K562 (cell line): ENCODE measurements around the gene GMEB1. TPM values are rescaled to one million over a fixed set of nuclear protein-coding genes. Genes with fewer than 3 reads are reported as not detected.

ENCODE experiments used
- ATF1 ChIP-seq, 2 experiments: fragments of 450-650 bp in 1 of 2; IDR thresholded peaks; 2 replicates each; pipeline ENCODE4 v1.6.1; 2016; ENCODE audit warnings: missing compliant biosample characterization in 1 of 2, missing genetic modification characterization in 1 of 2
- BMI1 ChIP-seq: fragments of 150-350 bp; IDR thresholded peaks from 2 replicates; pipeline ENCODE4 v1.6.1; 2014; ENCODE audit warnings: low read length
- BRD9 ChIP-seq: fragments of 450-650 bp; IDR thresholded peaks from 2 replicates; pipeline ENCODE4 v1.6.1; 2018; ENCODE audit warnings: low read depth; ENCODE audit not compliant: partially characterized antibody
- CHAMP1 ChIP-seq: fragments of 450-650 bp; IDR thresholded peaks from 2 replicates; pipeline ENCODE4 v1.6.1; 2016; ENCODE audit warnings: mild to moderate bottlenecking
- CHD2 ChIP-seq: IDR thresholded peaks from 2 replicates; pipeline ENCODE4 v1.6.1; 2011; ENCODE audit warnings: low read depth, low read length
- ELK1 ChIP-seq: sonication (generic); formaldehyde crosslinking; IDR thresholded peaks from 2 replicates; pipeline ENCODE4 v1.8.1; 2022; ENCODE audit warnings: missing genetic modification reagents
- JUND ChIP-seq, 2 experiments: IDR thresholded peaks; 2 replicates in 1 of 2; 3 replicates in 1 of 2; pipeline ENCODE4 v1.6.1; 2011; ENCODE audit warnings: borderline replicate concordance in 2 of 2, low read depth in 2 of 2, low read length in 2 of 2, improper control_type of control experiment in 1 of 2, missing biosample characterization in 1 of 2, missing genetic modification characterization in 1 of 2, missing genetic modification reagents in 1 of 2
- MAFK ChIP-seq: IDR thresholded peaks from 2 replicates; pipeline ENCODE4 v1.6.1; 2011; ENCODE audit warnings: low read length, improper control_type of control experiment
- MEF2D ChIP-seq: conservative IDR thresholded peaks from 2 replicates; pipeline ENCODE4 v1.6.1; 2016; ENCODE audit warnings: low read depth, missing genetic modification characterization, missing compliant biosample characterization
- SREBF2 ChIP-seq: sonication (generic); formaldehyde crosslinking; IDR thresholded peaks from 2 replicates; pipeline ENCODE4 v1.4.0; 2020; ENCODE audit warnings: mild to moderate bottlenecking, missing genetic modification reagents
- TEAD1 ChIP-seq, 2 experiments: fragments of 450-650 bp in 1 of 2; sonication (generic) in 1 of 2; formaldehyde crosslinking; IDR thresholded peaks; 2 replicates each; pipeline versions ENCODE4 v1.4.0 to v1.8.0; 2020 to 2022; ENCODE audit warnings: mild to moderate bottlenecking in 2 of 2, missing genetic modification reagents in 1 of 2
- USF1 ChIP-seq: sonication (generic); formaldehyde crosslinking; IDR thresholded peaks from 2 replicates; pipeline ENCODE4 v1.9.0; 2022; ENCODE audit warnings: mild to moderate bottlenecking, missing genetic modification reagents
- ZBTB40 ChIP-seq, 2 experiments: fragments of 450-650 bp in 1 of 2; sonication (generic) in 1 of 2; formaldehyde crosslinking in 1 of 2; IDR thresholded peaks; 2 replicates each; pipeline versions ENCODE4 v1.7.1 to v1.9.0; 2016 to 2022; ENCODE audit warnings: inconsistent platforms in 1 of 2, mild to moderate bottlenecking in 1 of 2, missing genetic modification reagents in 1 of 2
- ZNF354B ChIP-seq: fragments of 250-450 bp; sonication (Bioruptor Pico); IDR thresholded peaks from 2 replicates; pipeline ENCODE4 v1.4.0; 2020
- polyA plus RNA-seq, 8 experiments: library from polyadenylated mRNA; depleted of rRNA in 4 of 8; stranded (reverse) in 5 of 8; unstranded in 3 of 8; fragments of >200 nt; fragmentation: Nextera tagmentation in 2 of 8; fragmentation: Illumina TruSeq in 1 of 8; extraction: Ambion mirVana in 2 of 8; extraction: Trizol in 1 of 8; gene quantifications; 2 replicates each; pipeline versions ENCODE4 v1.2.1 to v1.2.3, GENCODE V29; 2011 to 2014; ENCODE audit warnings: inconsistent platforms in 1 of 8, missing spikeins in 1 of 8
- total RNA-seq, 7 experiments: library from RNA; depleted of rRNA in 6 of 7; stranded (reverse); fragments of >200 nt in 6 of 7; fragmentation: Illumina TruSeq in 2 of 7; extraction: Trizol in 2 of 7; gene quantifications; 2 replicates each; pipeline versions ENCODE4 v1.2.1 to v1.2.3, GENCODE V29; 2011 to 2021; ENCODE audit warnings: low replicate concordance in 1 of 7

GMEB1 gene
- total and polyA plus RNA-seq, 9 of the 15 experiments (the other 6 are each of a cell fraction or from before 2014, with no cell fraction given): 6.6 to 17.5 (median 8.5) TPM

- TF ChIP-seq ZBTB40 (IDR thresholded peaks at IDR 0.05) (no peak; the same call in 1 of the 2 replicates), ZBTB40 (CRISPR knock-in tag; IDR thresholded peaks at IDR 0.05) (no peak), BRD9 (no peak), CHAMP1 (no peak), MEF2D (tag) (no peak), TEAD1 (CRISPR knock-in tag; IDR thresholded peaks at IDR 0.05) (no peak), CHD2 (no peak), BMI1 (no peak), ZNF354B (CRISPR knock-in tag) (no peak), ELK1 (CRISPR knock-in tag) (no peak), USF1 (CRISPR knock-in tag) (no peak), ATF1 (CRISPR knock-in tag; IDR thresholded peaks at IDR 0.05) (no peak), ATF1 (tag; IDR thresholded peaks at IDR 0.05) (no peak), JUND (IDR thresholded peaks at IDR 0.05; ENCODE audit: borderline replicate concordance, low read depth, low read length) (peak; percentile 18; the same call in 1 of the 2 replicates), JUND (tag; IDR thresholded peaks at IDR 0.05; ENCODE audit: borderline replicate concordance, low read depth, low read length) (no peak), SREBF2 (0 out of 2 replicates have a peak, but pooled peaks have one; percentile 16), MAFK (0 out of 2 replicates have a peak, but pooled peaks have one; percentile 2)
Observed at GRCh38 chr1:28735961-28736449, 67.4 kb downstream of the GMEB1 start (continued).
